Kidney (tissue), 14 donors: ENCODE measurements around the gene ZNF423. TPM values are rescaled to one million over a fixed set of nuclear protein-coding genes. Genes with fewer than 3 reads are reported as not detected.

ENCODE experiments used
- DNase-seq, 5 donors: peaks; one replicate each; pipeline ENCODE4 v3.0.0-alpha.2; 2013 to 2020
- FAIRE-seq: peaks from 2 replicates; lab custom pipeline; 2012; peaks lifted over from hg19 to GRCh38; lab: Jason Lieb, UNC
- H3K27ac ChIP-seq, 2 donors: one replicate each; pipeline ENCODE4 v1.7.0; 2013; ENCODE audit warnings: low read depth in 2 of 2, low read length in 2 of 2, inconsistent platforms in 1 of 2
- H3K27me3 ChIP-seq: one replicate; pipeline ENCODE4 v1.7.1; 2013; ENCODE audit warnings: low read length, inconsistent platforms; ENCODE audit not compliant: control insufficient read depth, insufficient read depth
- H3K36me3 ChIP-seq, 3 donors: one replicate each; pipeline versions ENCODE4 v1.7.0 to v1.7.1; 2013; ENCODE audit warnings: low read length in 3 of 3, control low read depth in 1 of 3, inconsistent platforms in 1 of 3; ENCODE audit not compliant: insufficient read depth in 3 of 3, control insufficient read depth in 2 of 3
- H3K4me1 ChIP-seq, 3 donors: one replicate each; pipeline versions ENCODE4 v1.7.0 to v1.7.1; 2013; ENCODE audit warnings: low read length in 3 of 3, inconsistent platforms in 1 of 3, low read depth in 1 of 3; ENCODE audit not compliant: control insufficient read depth in 2 of 3, insufficient read depth in 2 of 3
- H3K4me3 ChIP-seq, 3 donors: one replicate each; pipeline versions ENCODE4 v1.7.0 to v1.8.1; 2013; ENCODE audit warnings: low read length in 3 of 3, control low read depth in 1 of 3, inconsistent platforms in 1 of 3
- H3K9ac ChIP-seq, 3 donors: one replicate each; pipeline versions ENCODE4 v1.7.0 to v1.7.1; 2013; ENCODE audit warnings: low read length in 3 of 3, control low read depth in 1 of 3, inconsistent platforms in 1 of 3
- H3K9me3 ChIP-seq, 3 donors: one replicate each; pipeline versions ENCODE4 v1.7.0 to v1.7.1; 2013; ENCODE audit warnings: low read length in 3 of 3, control low read depth in 1 of 3, inconsistent platforms in 1 of 3; ENCODE audit not compliant: control insufficient read depth in 2 of 3, insufficient read depth in 1 of 3
- intact Hi-C: fragments of 100-400 bp; cut with DNase I; formaldehyde crosslinking; loops from one replicate; pipeline ENCODE4 v1.11.1; 2022
- polyA plus RNA-seq: library from polyadenylated mRNA; stranded (reverse); fragments of 350-450 nt; fragmentation: Illumina TruSeq; extraction: RNeasy Lipid Tissue Mini Kit (QIAGEN cat#74804); gene quantifications from one replicate; pipeline ENCODE4 v1.2.3, GENCODE V29; 2014; ENCODE audit warnings: low read depth, low replicate concordance; ENCODE audit not compliant: insufficient read depth
- total RNA-seq: library from RNA; stranded (reverse); fragmentation: NEBNext Ultra II Directional; extraction: Animal tissue kit (Norgen Biotek cat#: 25700); gene quantifications from one replicate; pipeline ENCODE4 v1.2.1, GENCODE V29; 2021
- TF ChIP-seq, protein P1 (sequence below): IDR thresholded peaks from 3 replicates; pipeline ENCODE4 v1.5.1; 2012; ENCODE audit warnings: mild to moderate bottlenecking, moderate library complexity, borderline replicate concordance; ENCODE audit not compliant: insufficient read depth; ENCODE audit errors: extremely low read depth
- donor health status: control.
- donor health status: control.
- donor health status: control.
- donor health status: control.
- donor health status: control.
- donor health status: DM: yes; HTN: yes; CAD: no.
- donor health status: Normal renal cell carcinoma (clear cell type).

ZNF423 gene
- total and polyA plus RNA-seq, 2 donors from 2014 or later: 2.0 to 8.4 TPM

DNA sequence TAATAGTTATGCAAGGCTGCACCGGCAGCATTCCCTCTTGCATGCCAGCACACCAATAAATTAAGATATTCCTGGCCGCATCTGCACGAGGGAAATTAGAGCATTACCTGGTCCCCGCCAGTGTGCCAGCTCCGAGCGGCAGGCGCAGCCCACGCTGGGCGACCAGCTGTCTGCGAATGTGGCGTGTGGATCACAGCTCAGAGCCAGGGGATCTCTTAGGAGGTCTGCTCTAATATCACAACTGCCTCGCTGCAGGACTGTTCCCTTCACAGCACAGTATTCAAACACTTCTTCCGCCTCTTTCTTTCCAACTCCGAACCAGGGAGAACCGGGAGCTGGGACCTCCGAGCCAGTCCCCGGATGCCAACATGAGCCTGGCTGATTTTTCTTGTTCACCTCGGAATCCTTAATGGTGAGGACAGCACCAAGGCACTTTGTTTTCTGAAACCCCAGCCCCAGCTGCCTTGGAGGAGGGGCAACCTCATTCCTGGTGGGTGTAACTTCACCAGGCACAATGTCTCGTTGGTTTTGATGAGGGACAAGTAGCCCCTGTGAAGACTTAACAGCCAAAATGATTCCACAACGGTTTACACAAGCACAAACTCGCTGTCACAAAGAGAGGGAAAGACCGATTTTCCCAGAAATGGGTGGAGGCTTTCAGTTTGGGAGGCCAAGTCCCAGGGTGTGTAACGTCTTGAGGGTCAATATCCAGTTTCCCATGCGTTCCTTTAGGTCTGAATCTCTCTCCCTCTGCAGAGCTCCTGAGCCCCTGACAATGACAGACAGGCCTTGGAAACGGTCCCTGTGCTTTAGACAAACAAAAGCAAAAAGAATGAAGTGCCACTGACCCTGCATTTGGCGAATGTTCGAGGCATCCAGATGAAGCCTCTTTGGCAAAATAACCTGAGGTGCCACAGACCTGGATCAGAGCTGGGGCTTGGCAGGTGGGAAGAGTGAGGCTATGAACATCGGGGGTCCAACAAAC, 269.2 kb downstream of the ZNF423 start:
- intact Hi-C loops: no loop called here

DNA sequence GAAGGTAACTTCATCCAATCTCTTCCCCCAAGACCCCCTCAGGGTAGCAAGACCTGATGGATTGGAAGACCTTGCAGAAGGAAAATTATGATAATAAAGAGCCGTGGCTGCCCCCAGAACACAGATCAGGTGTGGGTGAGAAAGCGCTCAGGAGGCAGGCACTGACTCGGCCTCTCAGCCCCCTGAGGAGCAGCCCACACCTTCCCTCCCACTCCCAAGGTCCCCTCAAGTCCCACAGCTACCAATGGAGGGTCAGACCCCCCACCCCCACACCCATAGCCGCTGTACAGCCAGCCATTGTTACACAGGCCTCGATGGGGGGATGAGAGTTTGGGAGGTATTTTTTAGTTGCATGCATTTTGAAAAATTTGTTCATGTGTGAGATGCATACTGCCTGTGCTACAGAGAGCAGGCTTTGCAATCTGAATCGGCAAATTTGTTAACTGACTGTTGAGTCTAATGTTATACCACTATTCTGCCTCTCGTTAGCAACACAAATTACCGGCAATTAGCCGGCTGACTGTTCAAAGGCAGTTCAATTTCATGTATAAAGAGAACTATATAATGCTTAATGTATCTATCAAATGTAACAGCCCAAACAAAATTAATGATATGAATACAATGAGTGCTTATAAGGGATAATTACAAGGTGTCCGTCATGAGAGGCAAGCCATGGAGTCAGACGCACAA, 270.6 kb downstream of the ZNF423 start:
- no peak for FAIRE-seq
- Histone ChIP-seq H3K27ac (no peak overlapping the region), H3K36me3 (no peaks in the 10 kb centered on the region), H3K4me1 (peaks cover 0 to 7% (median 2%) of the 10 kb centered on the region in 3 donors), H3K4me3 (no peak overlapping the region), H3K27me3 (no peaks in the 10 kb centered on the region), H3K9me3 (no peaks in the 10 kb centered on the region), H3K9ac (no peak overlapping the region)
- DNase-seq: no peak
- intact Hi-C loops: no loop called here
- TF ChIP-seq, protein P1, sequence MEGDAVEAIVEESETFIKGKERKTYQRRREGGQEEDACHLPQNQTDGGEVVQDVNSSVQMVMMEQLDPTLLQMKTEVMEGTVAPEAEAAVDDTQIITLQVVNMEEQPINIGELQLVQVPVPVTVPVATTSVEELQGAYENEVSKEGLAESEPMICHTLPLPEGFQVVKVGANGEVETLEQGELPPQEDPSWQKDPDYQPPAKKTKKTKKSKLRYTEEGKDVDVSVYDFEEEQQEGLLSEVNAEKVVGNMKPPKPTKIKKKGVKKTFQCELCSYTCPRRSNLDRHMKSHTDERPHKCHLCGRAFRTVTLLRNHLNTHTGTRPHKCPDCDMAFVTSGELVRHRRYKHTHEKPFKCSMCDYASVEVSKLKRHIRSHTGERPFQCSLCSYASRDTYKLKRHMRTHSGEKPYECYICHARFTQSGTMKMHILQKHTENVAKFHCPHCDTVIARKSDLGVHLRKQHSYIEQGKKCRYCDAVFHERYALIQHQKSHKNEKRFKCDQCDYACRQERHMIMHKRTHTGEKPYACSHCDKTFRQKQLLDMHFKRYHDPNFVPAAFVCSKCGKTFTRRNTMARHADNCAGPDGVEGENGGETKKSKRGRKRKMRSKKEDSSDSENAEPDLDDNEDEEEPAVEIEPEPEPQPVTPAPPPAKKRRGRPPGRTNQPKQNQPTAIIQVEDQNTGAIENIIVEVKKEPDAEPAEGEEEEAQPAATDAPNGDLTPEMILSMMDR: no peak

More for the DNA sequence above, 269.2 kb downstream of the ZNF423 start:
- Histone ChIP-seq H3K4me3 (no peak overlapping the region), H3K9ac (no peak overlapping the region), H3K9me3 (no peaks in the 10 kb centered on the region), H3K36me3 (no peaks in the 10 kb centered on the region), H3K4me1 (peaks cover 0 to 7% (median 0%) of the 10 kb centered on the region in 3 donors), H3K27ac (no peak overlapping the region), H3K27me3 (no peaks in the 10 kb centered on the region)
- TF ChIP-seq, protein P1: no peak
- FAIRE-seq: no peak
- peak in 4 of 5 donors; percentile 73 to 83 (median 77) for DNase-seq

DNA sequence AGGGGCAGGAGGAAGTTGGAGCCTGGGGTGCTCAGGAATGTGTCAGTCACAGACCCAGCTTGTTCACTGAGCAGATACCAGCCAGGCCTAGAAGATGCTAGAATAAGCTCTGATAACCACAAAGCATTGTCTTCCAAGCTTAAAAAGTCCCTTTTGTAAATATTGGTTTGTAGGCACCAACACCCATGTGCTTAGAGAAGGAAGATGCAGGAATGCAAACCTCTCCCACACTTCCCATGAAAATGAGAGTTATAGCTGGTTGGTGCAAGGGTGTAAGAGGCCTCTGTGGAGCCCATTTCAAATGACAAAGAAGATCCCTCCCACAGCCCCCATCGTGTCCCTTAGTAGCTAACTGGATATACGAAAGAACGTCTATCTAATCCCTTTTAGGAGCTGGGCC, 272.0 kb downstream of the ZNF423 start:
- Histone ChIP-seq H3K27ac (no peak overlapping the region), H3K36me3 (no peaks in the 10 kb centered on the region), H3K27me3 (no peaks in the 10 kb centered on the region), H3K9me3 (no peaks in the 10 kb centered on the region), H3K9ac (no peak overlapping the region), H3K4me3 (no peak overlapping the region), H3K4me1 (peaks cover 2 to 6% (median 4%) of the 10 kb centered on the region in 3 donors)
- no peak for FAIRE-seq
- DNase-seq: no peak
- intact Hi-C loops: no loop called here
- TF ChIP-seq, protein P1: no peak
